OCI-LY1 (cell line): Measurements from ENCODE around the gene IL1RAP.
"Not testable (repeated sequence)": the region's sequence is repeated elsewhere in the genome, so short reads cannot be mapped to it uniquely, and the experiment has no call there.

ENCODE experiments used
- H2AFZ ChIP-seq: fragments of 200-600 bp; sonication (generic), shearing (Covaris generic); 2 replicates; pipeline ENCODE4 v1.6.0; 2014; ENCODE audit warnings: antibody characterized with exemption, mild to moderate bottlenecking, low read length
- H3F3A ChIP-seq: fragments of 200-600 bp; sonication (generic), shearing (Covaris generic); 2 replicates; pipeline ENCODE4 v1.6.0; 2014; ENCODE audit warnings: mild to moderate bottlenecking, antibody characterized with exemption, low read length, moderate library complexity; ENCODE audit not compliant: insufficient read depth
- H3K27ac ChIP-seq: fragments of 200-600 bp; sonication (generic); 2 replicates; pipeline ENCODE4 v1.5.1; 2014; ENCODE audit warnings: low read length, mixed run types, mild to moderate bottlenecking, low read depth; ENCODE audit not compliant: poor library complexity, severe bottlenecking
- H3K27me3 ChIP-seq: fragments of 200-600 bp; sonication (generic); 2 replicates; pipeline ENCODE4 v1.6.0; 2014; ENCODE audit warnings: antibody characterized with exemption, mild to moderate bottlenecking, low read length, moderate library complexity; ENCODE audit not compliant: insufficient read depth
- H3K36me3 ChIP-seq: fragments of 200-600 bp; sonication (generic); 2 replicates; pipeline ENCODE4 v1.6.1; 2014; ENCODE audit warnings: mild to moderate bottlenecking, antibody characterized with exemption, low read length, moderate library complexity, mixed read lengths; ENCODE audit not compliant: insufficient read depth
- H3K4me1 ChIP-seq: fragments of 200-600 bp; sonication (generic); 2 replicates; pipeline ENCODE4 v1.5.1; 2014; ENCODE audit warnings: mild to moderate bottlenecking, low read length, moderate library complexity; ENCODE audit not compliant: insufficient read depth, severe bottlenecking
- H3K4me2 ChIP-seq: fragments of 200-600 bp; sonication (generic), shearing (Covaris generic); 2 replicates; pipeline ENCODE4 v1.6.1; 2014; ENCODE audit warnings: low read length
- H3K4me3 ChIP-seq: fragments of 200-600 bp; sonication (generic); 2 replicates; pipeline ENCODE4 v1.5.1; 2014; ENCODE audit warnings: low read length, low read depth, mild to moderate bottlenecking, mixed read lengths; ENCODE audit not compliant: poor library complexity, severe bottlenecking
- H3K79me2 ChIP-seq: fragments of 200-600 bp; shearing (Covaris generic); 2 replicates; pipeline ENCODE4 v1.6.1; 2016; ENCODE audit warnings: mixed run types, low read length, mixed read lengths; ENCODE audit not compliant: insufficient read depth
- H3K9ac ChIP-seq: fragments of 200-600 bp; sonication (generic), shearing (Covaris generic); 2 replicates; pipeline ENCODE4 v1.6.1; 2014; ENCODE audit warnings: mild to moderate bottlenecking, low read length, mixed read lengths
- H3K9me2 ChIP-seq: fragments of 200-600 bp; sonication (generic), shearing (Covaris generic); 2 replicates; pipeline ENCODE4 v1.6.1; 2014; ENCODE audit warnings: low read depth, mild to moderate bottlenecking, low read length, mixed read lengths
- H3K9me3 ChIP-seq: fragments of 200-600 bp; shearing (Covaris generic); 2 replicates; pipeline ENCODE4 v1.6.1; 2014; ENCODE audit warnings: low read length, mixed read lengths
- H4K20me1 ChIP-seq: fragments of 200-600 bp; sonication (generic), shearing (Covaris generic); 2 replicates; pipeline ENCODE4 v1.6.0; 2016; ENCODE audit warnings: mild to moderate bottlenecking, low read length; ENCODE audit not compliant: insufficient read depth
- CTCF ChIP-seq: fragments of 200-600 bp; sonication (generic), shearing (Covaris generic); IDR thresholded peaks from 2 replicates; pipeline ENCODE4 v1.5.1; 2017; ENCODE audit warnings: mild to moderate bottlenecking, antibody characterized with exemption, low read length, moderate library complexity, mixed read lengths
- EZH2 ChIP-seq: fragments of 200-600 bp; sonication (generic), shearing (Covaris generic); IDR thresholded peaks from 2 replicates; pipeline ENCODE4 v1.8.0; 2017; ENCODE audit warnings: borderline replicate concordance, mixed run types, mild to moderate bottlenecking, antibody characterized with exemption, low read length, moderate library complexity, mixed read lengths

The IL1RAP gene

GRCh38 chr3:190677001-190677400 lies 163.1 kb downstream of the IL1RAP start:
- H4K20me1 ChIP-seq = no peaks in the 10 kb centered on the region
- H3K4me2 ChIP-seq = no peak overlapping the region
- H3K36me3 ChIP-seq = no peaks in the 10 kb centered on the region
- no peaks in the 10 kb centered on the region; the same call in 1 of the 2 replicates for H3K27me3 ChIP-seq
- H3K79me2 ChIP-seq = no peaks in the 10 kb centered on the region
- H3K4me3 ChIP-seq = no peak overlapping the region
- H3K9me2 ChIP-seq = no peaks in the 10 kb centered on the region
- no peak overlapping the region for H3K9ac ChIP-seq
- no peak overlapping the region for H2AFZ ChIP-seq
- H3K4me1 ChIP-seq = no peaks in the 10 kb centered on the region
- no peaks in the 10 kb centered on the region; the same call in 1 of the 2 replicates for H3K9me3 ChIP-seq
- TF ChIP-seq EZH2 (no peak), CTCF (no peak)
- H3F3A ChIP-seq = no peaks in the 10 kb centered on the region
- no peak overlapping the region for H3K27ac ChIP-seq

GRCh38 chr3:190677868-190678267 lies 164.0 kb downstream of the IL1RAP start:
- H3F3A ChIP-seq, H2AFZ ChIP-seq, H3K4me3 ChIP-seq, H3K4me1 ChIP-seq, H3K36me3 ChIP-seq, H3K4me2 ChIP-seq, H3K9me3 ChIP-seq, H3K27me3 ChIP-seq, H3K9ac ChIP-seq, H3K79me2 ChIP-seq, H4K20me1 ChIP-seq, H3K27ac ChIP-seq, H3K9me2 ChIP-seq: not testable (repeated sequence)

- Histone ChIP-seq H3K4me1 (no peaks in the 10 kb centered on the region), H3F3A (no peaks in the 10 kb centered on the region), H3K27me3 (no peaks in the 10 kb centered on the region), H3K9me2 (no peaks in the 10 kb centered on the region), H3K4me3 (no peak overlapping the region), H3K9ac (no peak overlapping the region), H3K4me2 (no peak overlapping the region), H3K27ac (no peak overlapping the region), H3K79me2 (no peaks in the 10 kb centered on the region), H3K9me3 (no peaks in the 10 kb centered on the region; the same call in 1 of the 2 replicates), H4K20me1 (no peaks in the 10 kb centered on the region), H3K36me3 (no peaks in the 10 kb centered on the region), H2AFZ (no peak overlapping the region)
- TF ChIP-seq EZH2 (no peak), CTCF (no peak)
Observed at GRCh38 chr3:190680691-190681090, 166.8 kb downstream of the IL1RAP start.

- Histone ChIP-seq H3F3A (no peaks in the 10 kb centered on the region), H3K9me2 (no peaks in the 10 kb centered on the region), H3K36me3 (no peaks in the 10 kb centered on the region), H3K9ac (no peak overlapping the region), H3K9me3 (no peaks in the 10 kb centered on the region), H3K79me2 (no peaks in the 10 kb centered on the region), H3K27ac (no peak overlapping the region), H3K27me3 (no peaks in the 10 kb centered on the region), H3K4me3 (no peak overlapping the region), H3K4me1 (no peaks in the 10 kb centered on the region), H2AFZ (no peak overlapping the region), H4K20me1 (no peaks in the 10 kb centered on the region), H3K4me2 (no peak overlapping the region)
- TF ChIP-seq CTCF = no peak
- no peak for TF ChIP-seq EZH2
Observed at GRCh38 chr3:190684776-190685175, 170.9 kb downstream of the IL1RAP start.
